ENCODE data around the gene KRT9. TPM values are rescaled to one million over a fixed set of nuclear protein-coding genes. Genes with fewer than 3 reads are reported as not detected.

The KRT9 gene
- total and polyA plus RNA-seq, 9 of the 15 experiments (the other 6 are each of a cell fraction or from before 2014, with no cell fraction given), result 0.03 TPM; not detected in 8

DNA sequence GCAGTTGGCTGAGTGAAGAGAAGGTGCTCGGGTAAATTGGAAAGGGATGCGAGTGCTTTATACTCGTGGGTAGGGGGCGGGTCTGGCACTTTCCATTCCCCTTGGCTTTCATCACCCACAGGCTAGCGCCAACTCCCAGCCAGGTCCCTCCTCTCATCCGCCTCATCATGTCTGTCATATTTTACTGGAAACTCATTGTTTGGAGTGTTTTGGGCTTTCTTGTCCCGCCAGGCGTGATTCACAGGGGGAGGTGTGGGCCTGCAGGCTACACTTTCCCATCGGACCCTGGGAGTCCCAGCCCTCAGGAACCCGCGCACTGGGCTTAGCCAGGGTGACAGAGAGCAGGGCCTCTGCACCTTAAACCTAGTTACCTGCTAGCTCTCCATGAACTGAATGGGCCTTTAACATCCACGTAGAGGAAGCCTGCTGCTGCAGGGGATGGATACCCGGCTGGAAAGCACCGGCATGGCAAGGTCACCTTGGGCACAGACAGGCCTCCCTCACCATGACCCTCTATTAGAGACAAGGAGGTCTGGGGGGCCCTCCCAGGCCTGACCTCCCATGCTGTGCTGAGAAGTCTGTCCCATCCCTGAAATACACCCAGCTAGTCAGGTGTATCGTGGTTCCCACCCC is 15.1 kb upstream of the KRT9 start, which contains the start of gene KRT14:
TSS of gene KRT14 (minus strand) at position 33 of the 633 bp plus-strand sequence. CDS start 61 bp downstream, outside the sequence.
- ChIA-PET POLR2A (interaction anchor here (0.6 kb wide), 1 partner anchor 18 kb away, joined by 4 read pairs; no protein-coding TSS in a partner anchor), CTCF (ENCODE audit: low intra/inter-chr PET ratio) (no interaction called here)
- DNase-seq (ENCODE audit: extremely low read depth in 1 of 4, low spot score in 3 of 4) (no peak), ATAC-seq (no peak), FAIRE-seq (no peak)
- peaks cover 24 to 76% of the 10 kb centered on the region in 2 experiments for H3K27me3 ChIP-seq (ENCODE audit: control insufficient read depth in 2 of 2, insufficient read depth in 2 of 2, low read length in 2 of 2)
- H3K27ac ChIP-seq (ENCODE audit: extremely low read depth, low read depth, low read length), result no peak within 1 kb of the TSS
- H3K4me3 ChIP-seq, result no peak within 1 kb of the TSS
- no peaks in the 10 kb centered on the region; a peak in 1 of 5 replicates for H3K4me1 ChIP-seq (replicated peaks in 1 of 2; ENCODE audit: control insufficient read depth in 2 of 2, insufficient read depth in 2 of 2, low read length in 2 of 2)
- in situ Hi-C loops (cut with MboI) (no loop called here), intact Hi-C loops (cut with micrococcal nuclease) (no loop called here)
- no peaks in the 10 kb centered on the region for H3K79me2 ChIP-seq (ENCODE audit: control insufficient read depth, insufficient read depth, low read length)
- no TSS peak for BruUV-seq (replicated peaks)
- H3K9me1 ChIP-seq (ENCODE audit: control insufficient read depth, insufficient read depth, low read length), result no peaks in the 10 kb centered on the region
- no peaks in the 10 kb centered on the region for H3K9me3 ChIP-seq (replicated peaks; ENCODE audit: control insufficient read depth, insufficient read depth, low read depth, low read length)
- no peak within 1 kb of the TSS for H3K9ac ChIP-seq (ENCODE audit: insufficient read depth in 1 of 2, low read depth in 2 of 2, low read length in 2 of 2)
- H2AFZ ChIP-seq (ENCODE audit: low read depth, low read length), result no peak within 1 kb of the TSS
- H4K20me1 ChIP-seq (replicated peaks; ENCODE audit: control insufficient read depth, insufficient read depth, low read length), result no peaks in the 10 kb centered on the region
- under 1% methylated on average over 14 of the region's 15 CpGs for WGBS (ENCODE audit: insufficient coverage, low coverage, missing lambda C conversion rate)
- no peak within 1 kb of the TSS for H3K4me2 ChIP-seq (ENCODE audit: insufficient read depth, low read length)
- no peaks in the 10 kb centered on the region for H3K36me3 ChIP-seq (ENCODE audit: control insufficient read depth, insufficient read depth, low read length)
- no peak for TF ChIP-seq ZNF830 (CRISPR knock-in tag; IDR thresholded peaks at IDR 0.05)
- no peak for TF ChIP-seq CBX1 (IDR thresholded peaks at IDR 0.05; ENCODE audit: low read depth)
- no peak for TF ChIP-seq RNF2 (IDR thresholded peaks at IDR 0.05)
- no peak for TF ChIP-seq CLOCK (CRISPR knock-in tag; IDR thresholded peaks at IDR 0.05; ENCODE audit: borderline replicate concordance)
- no peak for TF ChIP-seq E2F1 (CRISPR knock-in tag; IDR thresholded peaks at IDR 0.05)
- no peak for TF ChIP-seq XRCC3 (IDR thresholded peaks at IDR 0.05)
- TF ChIP-seq ZNF232 (CRISPR knock-in tag; IDR thresholded peaks at IDR 0.05), result no peak
- TF ChIP-seq RBM22 (IDR thresholded peaks at IDR 0.05; ENCODE audit: low read depth, low read length, poor library complexity, severe bottlenecking), result no peak
- TF ChIP-seq, protein P1, sequence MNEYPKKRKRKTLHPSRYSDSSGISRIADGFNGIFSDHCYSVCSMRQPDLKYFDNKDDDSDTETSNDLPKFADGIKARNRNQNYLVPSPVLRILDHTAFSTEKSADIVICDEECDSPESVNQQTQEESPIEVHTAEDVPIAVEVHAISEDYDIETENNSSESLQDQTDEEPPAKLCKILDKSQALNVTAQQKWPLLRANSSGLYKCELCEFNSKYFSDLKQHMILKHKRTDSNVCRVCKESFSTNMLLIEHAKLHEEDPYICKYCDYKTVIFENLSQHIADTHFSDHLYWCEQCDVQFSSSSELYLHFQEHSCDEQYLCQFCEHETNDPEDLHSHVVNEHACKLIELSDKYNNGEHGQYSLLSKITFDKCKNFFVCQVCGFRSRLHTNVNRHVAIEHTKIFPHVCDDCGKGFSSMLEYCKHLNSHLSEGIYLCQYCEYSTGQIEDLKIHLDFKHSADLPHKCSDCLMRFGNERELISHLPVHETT (CRISPR knock-in tag; conservative IDR thresholded peaks at IDR 0.05 in 1 of 2, IDR thresholded peaks at IDR 0.05 in 1 of 2), result no peak
- TF ChIP-seq ATF6 (CRISPR knock-in tag; IDR thresholded peaks at IDR 0.05), result no peak
- TF ChIP-seq, protein P2, sequence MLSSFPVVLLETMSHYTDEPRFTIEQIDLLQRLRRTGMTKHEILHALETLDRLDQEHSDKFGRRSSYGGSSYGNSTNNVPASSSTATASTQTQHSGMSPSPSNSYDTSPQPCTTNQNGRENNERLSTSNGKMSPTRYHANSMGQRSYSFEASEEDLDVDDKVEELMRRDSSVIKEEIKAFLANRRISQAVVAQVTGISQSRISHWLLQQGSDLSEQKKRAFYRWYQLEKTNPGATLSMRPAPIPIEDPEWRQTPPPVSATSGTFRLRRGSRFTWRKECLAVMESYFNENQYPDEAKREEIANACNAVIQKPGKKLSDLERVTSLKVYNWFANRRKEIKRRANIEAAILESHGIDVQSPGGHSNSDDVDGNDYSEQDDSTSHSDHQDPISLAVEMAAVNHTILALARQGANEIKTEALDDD (IDR thresholded peaks at IDR 0.05), result no peak
- no peak for TF ChIP-seq NONO (IDR thresholded peaks at IDR 0.05; ENCODE audit: low read depth in 2 of 2, low read length in 1 of 2)
